K562 (cell line): Measurements from ENCODE around the gene DOCK8. TPM values are rescaled to one million over a fixed set of nuclear protein-coding genes. Genes with fewer than 3 reads are reported as not detected.

Experiments used
- ATAC-seq: fragments of 200-7000 bp; cut with Tn5 transposase; 3 replicates; pipeline ENCODE4 v1.9.1; 2020; ENCODE audit warnings: moderate library complexity
- BruUV-seq: library from RNA; stranded (reverse); fragments of 400-500 nt; replicated peaks from 2 replicates; lab custom pipeline; 2021; lab: Mats Ljungman, UMichigan
- CTCF ChIA-PET: fragments of 300-600 bp; formaldehyde crosslinking; extraction: SDS; loops from one replicate; lab custom pipeline; 2021; ENCODE audit warnings: low intra/inter-chr PET ratio; lab: Yijun Ruan, JAX
- POLR2A ChIA-PET: fragments of 300-600, 350-650 bp; sonication (Branson Sonifier 250); formaldehyde crosslinking; extraction: SDS; loops from one replicate; lab custom pipeline; 2021; ENCODE audit warnings: antibody characterized with exemption, inconsistent platforms; lab: Yijun Ruan, JAX
- DNase-seq, 4 experiments: peaks; one replicate each; pipeline versions ENCODE4 v3.0.0 to v3.0.0-alpha.2; 2011 to 2018; ENCODE audit warnings: low spot score in 3 of 4, mixed read lengths in 3 of 4; ENCODE audit errors: extremely low read depth in 1 of 4
- FAIRE-seq: peaks from 2 replicates; lab custom pipeline; 2011; peaks lifted over from hg19 to GRCh38; lab: Jason Lieb, UNC
- H2AFZ ChIP-seq: 2 replicates; pipeline ENCODE4 v1.6.0; 2011; ENCODE audit warnings: low read depth, low read length, control low read depth, inconsistent platforms
- H3K27ac ChIP-seq: fragments of 200-600 bp; 3 replicates; pipeline ENCODE4 v1.8.0; 2011; ENCODE audit warnings: low read depth, mild to moderate bottlenecking, control low read depth, inconsistent platforms, low read length, moderate library complexity, mixed read lengths; ENCODE audit errors: extremely low read depth
- H3K27me3 ChIP-seq, 2 experiments: fragments of 300-600 bp in 1 of 2; 2 replicates in 1 of 2; 3 replicates in 1 of 2; pipeline versions ENCODE4 v1.6.0 to v1.8.0; 2011; ENCODE audit warnings: inconsistent platforms in 2 of 2, low read length in 2 of 2, mild to moderate bottlenecking in 1 of 2, mixed read lengths in 1 of 2, moderate library complexity in 1 of 2; ENCODE audit not compliant: control insufficient read depth in 2 of 2, insufficient read depth in 2 of 2
- H3K36me3 ChIP-seq: fragments of 300-600 bp; 3 replicates; pipeline ENCODE4 v1.8.0; 2011; ENCODE audit warnings: mild to moderate bottlenecking, low read length, inconsistent platforms; ENCODE audit not compliant: control insufficient read depth, insufficient read depth
- H3K4me1 ChIP-seq, 2 experiments: fragments of 200-600 bp in 1 of 2; replicated peaks in 1 of 2; 2 replicates in 1 of 2; 3 replicates in 1 of 2; pipeline versions ENCODE4 v1.5.1 to v1.8.0; 2011; ENCODE audit warnings: inconsistent platforms in 2 of 2, low read length in 2 of 2, mild to moderate bottlenecking in 1 of 2, mixed read lengths in 1 of 2, moderate library complexity in 1 of 2; ENCODE audit not compliant: control insufficient read depth in 2 of 2, insufficient read depth in 2 of 2
- H3K4me2 ChIP-seq: 2 replicates; pipeline ENCODE4 v1.6.1; 2011; ENCODE audit warnings: low read length, control low read depth, inconsistent platforms, mixed read lengths; ENCODE audit not compliant: insufficient read depth
- H3K4me3 ChIP-seq: fragments of 200-600 bp; sonication (generic), shearing (Covaris generic); 2 replicates; pipeline ENCODE4 v1.5.1; 2016; ENCODE audit warnings: control low read depth, inconsistent platforms
- H3K79me2 ChIP-seq: fragments of 200-600 bp; 3 replicates; pipeline ENCODE4 v1.8.0; 2011; ENCODE audit warnings: low read length, inconsistent platforms; ENCODE audit not compliant: control insufficient read depth, insufficient read depth
- H3K9ac ChIP-seq, 2 experiments: 2 replicates each; pipeline versions ENCODE4 v1.6.0 to v1.6.1; 2011; ENCODE audit warnings: low read depth in 2 of 2, low read length in 2 of 2, control low read depth in 1 of 2, inconsistent platforms in 1 of 2, mild to moderate bottlenecking in 1 of 2, mixed read lengths in 1 of 2; ENCODE audit not compliant: insufficient read depth in 1 of 2
- H3K9me1 ChIP-seq: one replicate; pipeline ENCODE4 v1.6.0; 2011; ENCODE audit warnings: inconsistent platforms, mild to moderate bottlenecking, low read length, moderate library complexity; ENCODE audit not compliant: control insufficient read depth, insufficient read depth
- H3K9me3 ChIP-seq: replicated peaks from 2 replicates; pipeline ENCODE4 v1.5.1; 2011; ENCODE audit warnings: low read depth, low read length, inconsistent platforms; ENCODE audit not compliant: control insufficient read depth, insufficient read depth
- H4K20me1 ChIP-seq: replicated peaks from 2 replicates; pipeline ENCODE4 v1.6.1; 2011; ENCODE audit warnings: low read length, inconsistent platforms, mixed read lengths; ENCODE audit not compliant: control insufficient read depth, insufficient read depth
- ELK1 ChIP-seq: sonication (generic); formaldehyde crosslinking; IDR thresholded peaks from 2 replicates; pipeline ENCODE4 v1.8.1; 2022; ENCODE audit warnings: missing genetic modification reagents
- FOSL1 ChIP-seq: fragments of 200-800 bp; sonication (Bioruptor generic); conservative IDR thresholded peaks from 2 replicates; pipeline ENCODE4 v1.6.1; 2016; ENCODE audit warnings: missing genetic modification characterization, missing compliant biosample characterization
- MED1 ChIP-seq: sonication (generic); formaldehyde crosslinking; IDR thresholded peaks from 2 replicates; pipeline ENCODE4 v1.8.1; 2023; ENCODE audit warnings: missing genetic modification reagents, borderline replicate concordance
- MEIS2 ChIP-seq: fragments of 450-650 bp; IDR thresholded peaks from 2 replicates; pipeline ENCODE4 v1.6.1; 2014; ENCODE audit warnings: mild to moderate bottlenecking; ENCODE audit not compliant: partially characterized antibody
- MXI1 ChIP-seq: IDR thresholded peaks from 2 replicates; pipeline ENCODE4 v1.6.1; 2011; ENCODE audit warnings: low read depth, mild to moderate bottlenecking, improper control_type of control experiment, low read length
- RBM39 ChIP-seq: fragments of 200-400 bp; formaldehyde crosslinking; optimal IDR thresholded peaks from 2 replicates; pipeline ENCODE3; 2018; ENCODE audit warnings: low read depth, low read length
- ZBTB34 ChIP-seq: fragments of 250-450 bp; sonication (Bioruptor Pico); IDR thresholded peaks from 2 replicates; pipeline ENCODE4 v1.8.0; 2021; ENCODE audit warnings: mild to moderate bottlenecking, moderate library complexity
- ZKSCAN1 ChIP-seq: fragments of 150-350 bp; IDR thresholded peaks from 2 replicates; pipeline ENCODE4 v1.6.1; 2016; ENCODE audit warnings: low read depth, low read length
- ZNF609 ChIP-seq: sonication (generic); formaldehyde crosslinking; IDR thresholded peaks from 2 replicates; pipeline ENCODE4 v1.8.1; 2023; ENCODE audit warnings: missing genetic modification reagents, mild to moderate bottlenecking, borderline replicate concordance
- WGBS: fragments of 100-300 bp; shearing (Covaris generic); methylation state at CpG from one replicate; pipeline ENCODE4 v1.1.6; 2016; ENCODE audit warnings: low coverage, mixed read lengths; ENCODE audit not compliant: insufficient coverage; ENCODE audit errors: missing lambda C conversion rate; 5-methylcytosine and 5-hydroxymethylcytosine counted together
- in situ Hi-C: fragments of 300-500 bp; cut with MboI; formaldehyde crosslinking; loops from 4 replicates; pipeline ENCODE4 v1.15.0; 2018; ENCODE audit warnings: inconsistent platforms, mixed read lengths
- intact Hi-C: fragments of 100-400 bp; cut with micrococcal nuclease; formaldehyde crosslinking; loops from 2 replicates; pipeline ENCODE4 v1.14.2; 2022
- polyA plus RNA-seq, 8 experiments: library from polyadenylated mRNA; depleted of rRNA in 4 of 8; stranded (reverse) in 5 of 8; unstranded in 3 of 8; fragments of >200 nt; fragmentation: Nextera tagmentation in 2 of 8; fragmentation: Illumina TruSeq in 1 of 8; extraction: Ambion mirVana in 2 of 8; extraction: Trizol in 1 of 8; gene quantifications; 2 replicates each; pipeline versions ENCODE4 v1.2.1 to v1.2.3, GENCODE V29; 2011 to 2014; ENCODE audit warnings: inconsistent platforms in 1 of 8, missing spikeins in 1 of 8
- total RNA-seq, 7 experiments: library from RNA; depleted of rRNA in 6 of 7; stranded (reverse); fragments of >200 nt in 6 of 7; fragmentation: Illumina TruSeq in 2 of 7; extraction: Trizol in 2 of 7; gene quantifications; 2 replicates each; pipeline versions ENCODE4 v1.2.1 to v1.2.3, GENCODE V29; 2011 to 2021; ENCODE audit warnings: low replicate concordance in 1 of 7

The DOCK8 gene
- total and polyA plus RNA-seq, 9 of the 15 experiments (the other 6 are each of a cell fraction or from before 2014, with no cell fraction given) = 14.4 to 53.8 (median 25.1) TPM

- TF ChIP-seq ZBTB34 (CRISPR knock-in tag) (no peak), FOSL1 (tag) (peak; percentile 55; the same call in 1 of the 2 replicates)
Measured at GRCh38 chr9:251398-251797, 36.7 kb downstream of the DOCK8 start (continued).

DNA sequence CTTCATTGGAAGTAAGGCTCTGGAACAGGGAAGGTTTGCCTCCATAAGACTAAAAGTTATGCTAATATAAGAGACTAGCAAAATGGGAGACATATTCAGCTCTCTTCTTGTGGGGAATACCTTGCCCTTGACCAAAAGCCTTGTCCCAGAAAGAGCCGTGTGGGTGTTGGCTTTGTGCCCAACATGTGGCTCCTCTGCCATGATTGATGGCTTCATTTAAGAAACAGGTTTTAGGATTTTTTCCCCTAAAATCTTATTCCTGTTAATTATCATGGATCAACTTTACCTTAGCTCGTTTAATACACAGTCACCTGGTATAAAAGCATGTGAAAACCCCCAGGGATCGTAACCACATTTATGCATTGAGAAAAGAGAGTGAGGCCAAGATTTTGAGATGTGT lies 38.9 kb downstream of the DOCK8 start:
- Histone ChIP-seq H3K79me2 (peaks cover 8% of the 10 kb centered on the region; the same call in 2 of the 3 replicates), H3K4me3 (no peak overlapping the region), H3K27me3 (no peaks in the 10 kb centered on the region), H3K9me3 (no peaks in the 10 kb centered on the region), H3K36me3 (no peaks in the 10 kb centered on the region; the same call in 1 of the 3 replicates), H3K9ac (no peak overlapping the region), H3K4me2 (no peak overlapping the region), H4K20me1 (no peaks in the 10 kb centered on the region), H3K27ac (0 out of 3 replicates have a peak overlapping the region, but pooled peaks have one; percentile 8), H3K9me1 (no peaks in the 10 kb centered on the region), H2AFZ (peak overlapping the region; percentile 8; the same call in 1 of the 2 replicates), H3K4me1 (peaks cover 18 to 62% of the 10 kb centered on the region in 2 experiments; a peak in 4 of 5 replicates)
- POLR2A ChIA-PET = interaction anchor here (0.6 kb wide), 1 partner anchor 66 kb away, joined by 4 read pairs; no protein-coding TSS in a partner anchor
- WGBS = 26% methylated on average over 3 of the region's 3 CpGs
- ATAC-seq = no peak
- no TSS peak for BruUV-seq
- intact Hi-C loops = loop anchor here (5.0 kb wide), 1 partner anchor 36 kb away; no protein-coding TSS in a partner anchor
- DNase-seq = peak in 1 of 4 experiments; percentile 62
- in situ Hi-C loops = no loop called here
- no peak for FAIRE-seq
- CTCF ChIA-PET = no interaction called here
- TF ChIP-seq ZKSCAN1 = no peak
- no peak for TF ChIP-seq ZNF609 (CRISPR knock-in tag)
- no peak for TF ChIP-seq RBM39
- no peak for TF ChIP-seq MXI1
- TF ChIP-seq MED1 (CRISPR knock-in tag) = no peak
- TF ChIP-seq MEIS2 = peak; percentile 92
- TF ChIP-seq ELK1 (CRISPR knock-in tag) = no peak
